ENCODE measurements around the gene FIGNL2. TPM values are rescaled to one million over a fixed set of nuclear protein-coding genes. Genes with fewer than 3 reads are reported as not detected.
"Not testable (repeated sequence)": the region's sequence is repeated elsewhere in the genome, so short reads cannot be mapped to it uniquely, and the experiment has no call there.

Gene FIGNL2
- polyA plus RNA-seq, 1 experiment = 0.26 TPM

GRCh38 chr12:51811203-51812202, 37.0 kb downstream of the FIGNL2 start:
- no peak for DNase-seq (ENCODE audit: low read depth, low spot score)
- POLR2A ChIA-PET = no interaction called here
- H3K27me3 ChIP-seq (ENCODE audit: control insufficient read depth, insufficient read depth, low read length) = no peaks in the 10 kb centered on the region
- H3K9me3 ChIP-seq (ENCODE audit: control insufficient read depth, insufficient read depth, low read length) = no peaks in the 10 kb centered on the region; the same call in 1 of the 2 replicates
- no peak overlapping the region for H3K4me3 ChIP-seq (ENCODE audit: low read depth, low read length)
- CTCF ChIA-PET = interaction anchor here (0.7 to 1.3 kb wide), 2 partner anchors 206 to 390 kb away, joined by 3 read pairs; no protein-coding TSS in a partner anchor
- H3K27ac ChIP-seq (ENCODE audit: low read depth, low read length) = no peak overlapping the region
- TF ChIP-seq CTCF (IDR thresholded peaks at IDR 0.05; ENCODE audit: low read depth, low read length) = no peak

DNA sequence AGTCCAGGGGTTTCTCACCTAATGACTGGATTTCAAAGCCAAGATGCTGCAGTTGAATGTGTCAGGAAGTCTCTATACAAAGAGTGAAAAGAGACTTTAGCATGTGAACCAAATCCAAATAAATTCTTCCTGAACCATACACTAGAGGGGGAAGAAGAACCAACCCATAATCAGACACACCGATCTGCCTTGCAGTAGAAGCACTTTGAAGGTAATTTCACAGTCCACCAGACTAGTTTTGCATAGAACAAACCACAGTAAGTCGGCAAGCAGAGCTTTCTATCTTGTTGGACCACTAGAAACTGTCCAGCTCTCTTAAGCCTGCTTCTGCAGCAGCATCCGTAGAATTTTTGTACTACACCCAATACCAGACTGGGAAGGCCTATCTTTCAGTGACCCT, 39.3 kb downstream of the FIGNL2 start:
- no peak for TF ChIP-seq CTCF (IDR thresholded peaks at IDR 0.05; ENCODE audit: low read depth, low read length)
- ChIA-PET CTCF (no interaction called here), POLR2A (no interaction called here)
- Histone ChIP-seq H3K9me3 (ENCODE audit: control insufficient read depth, insufficient read depth, low read length) (no peaks in the 10 kb centered on the region; the same call in 1 of the 2 replicates), H3K27ac (ENCODE audit: low read depth, low read length) (no peak overlapping the region), H3K27me3 (ENCODE audit: control insufficient read depth, insufficient read depth, low read length) (no peaks in the 10 kb centered on the region), H3K4me3 (ENCODE audit: low read depth, low read length) (no peak overlapping the region)
- DNase-seq (ENCODE audit: low read depth, low spot score) = no peak

DNA sequence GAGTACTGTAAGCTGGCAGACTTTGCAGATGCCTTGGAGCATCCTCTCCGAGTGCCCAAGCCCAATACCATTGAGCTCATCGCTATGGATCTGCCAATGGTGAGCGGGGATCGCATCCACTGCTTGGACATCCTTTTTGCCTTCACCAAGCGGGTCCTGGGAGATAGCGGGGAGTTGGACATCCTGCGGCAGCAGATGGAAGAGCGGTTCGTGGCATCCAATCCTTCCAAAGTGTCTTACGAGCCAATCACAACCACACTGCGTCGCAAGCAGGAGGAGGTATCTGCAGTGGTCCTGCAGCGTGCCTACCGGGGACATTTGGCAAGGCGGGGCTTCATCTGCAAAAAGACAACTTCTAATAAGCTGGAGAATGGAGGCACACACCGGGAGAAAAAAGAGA, 41.6 kb downstream of the FIGNL2 start:
- CTCF ChIA-PET = no interaction called here
- H3K4me3 ChIP-seq (ENCODE audit: low read depth, low read length) = no peak overlapping the region

DNA sequence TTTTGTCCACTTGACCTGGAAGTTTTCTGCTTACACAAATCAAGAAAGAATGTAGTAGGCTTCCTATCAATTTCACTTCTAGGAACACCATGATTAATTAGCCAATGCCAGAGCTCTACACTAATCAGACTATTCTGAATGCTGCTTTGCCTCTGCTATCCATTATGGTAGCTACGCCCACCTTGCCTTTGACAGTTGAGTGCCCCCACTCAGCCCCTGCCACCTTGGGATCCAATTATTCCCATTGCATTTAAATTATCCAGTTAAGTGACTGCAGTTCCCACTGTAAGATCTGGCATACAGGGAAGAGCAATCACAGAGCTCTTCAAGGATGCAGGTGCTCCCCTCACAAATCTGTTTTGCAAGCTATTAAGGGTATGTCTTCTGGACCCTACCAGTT, 47.5 kb downstream of the FIGNL2 start:
- DNase-seq (ENCODE audit: low read depth, low spot score) = no peak
- H3K27me3 ChIP-seq (ENCODE audit: control insufficient read depth, insufficient read depth, low read length) = no peaks in the 10 kb centered on the region
- no peak overlapping the region for H3K4me3 ChIP-seq (ENCODE audit: low read depth, low read length)
- CTCF ChIA-PET = no interaction called here
- POLR2A ChIA-PET = interaction anchor here (0.6 kb wide), 1 partner anchor 8 kb away, joined by 12 read pairs; no protein-coding TSS in a partner anchor
- H3K9me3 ChIP-seq (ENCODE audit: control insufficient read depth, insufficient read depth, low read length) = no peaks in the 10 kb centered on the region
- H3K27ac ChIP-seq (ENCODE audit: low read depth, low read length) = no peak overlapping the region
- TF ChIP-seq CTCF (IDR thresholded peaks at IDR 0.05; ENCODE audit: low read depth, low read length) = no peak

More for the DNA sequence above, 41.6 kb downstream of the FIGNL2 start:
- POLR2A ChIA-PET = no interaction called here
- no peaks in the 10 kb centered on the region for H3K27me3 ChIP-seq (ENCODE audit: control insufficient read depth, insufficient read depth, low read length)
- no peak for TF ChIP-seq CTCF (IDR thresholded peaks at IDR 0.05; ENCODE audit: low read depth, low read length)
- no peak for DNase-seq (ENCODE audit: low read depth, low spot score)
- H3K27ac ChIP-seq (ENCODE audit: low read depth, low read length) = no peak overlapping the region
- no peaks in the 10 kb centered on the region for H3K9me3 ChIP-seq (ENCODE audit: control insufficient read depth, insufficient read depth, low read length)

GRCh38 chr12:51798501-51798900, 50.0 kb downstream of the FIGNL2 start:
- no peak overlapping the region for H3K4me3 ChIP-seq (ENCODE audit: low read depth, low read length)
- DNase-seq (ENCODE audit: low read depth, low spot score) = no peak
- TF ChIP-seq CTCF (IDR thresholded peaks at IDR 0.05; ENCODE audit: low read depth, low read length) = no peak

DNA sequence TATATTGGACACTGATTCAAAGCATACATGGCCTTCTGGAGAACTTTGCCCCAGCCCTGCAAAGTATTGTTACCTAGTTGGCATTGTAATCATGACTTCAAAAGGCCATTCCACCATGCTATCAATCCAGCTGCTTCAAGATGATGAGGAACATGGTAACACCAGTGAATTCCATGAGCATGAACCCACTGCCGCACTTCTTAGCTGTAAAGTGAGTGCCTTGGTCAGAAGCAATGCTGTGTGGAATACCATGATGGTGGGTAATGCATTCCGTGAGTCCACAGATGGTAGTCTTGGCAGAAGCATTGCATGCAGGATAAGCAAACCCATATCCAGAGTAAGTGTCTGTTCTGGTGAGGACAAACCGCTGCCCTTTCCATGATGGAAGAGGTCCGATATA, 50.5 kb downstream of the FIGNL2 start:
- CTCF ChIA-PET, POLR2A ChIA-PET: not testable (repeated sequence)

More at GRCh38 chr12:51798501-51798900, 50.0 kb downstream of the FIGNL2 start:
- Histone ChIP-seq H3K9me3 (ENCODE audit: control insufficient read depth, insufficient read depth, low read length) (no peaks in the 10 kb centered on the region), H3K27me3 (ENCODE audit: control insufficient read depth, insufficient read depth, low read length) (no peaks in the 10 kb centered on the region), H3K27ac (ENCODE audit: low read depth, low read length) (no peak overlapping the region)
- POLR2A ChIA-PET = no interaction called here
- CTCF ChIA-PET = no interaction called here

More for the DNA sequence above, 50.5 kb downstream of the FIGNL2 start:
- H3K4me3 ChIP-seq (ENCODE audit: low read depth, low read length); H3K27ac ChIP-seq (ENCODE audit: low read depth, low read length); DNase-seq (ENCODE audit: low read depth, low spot score); H3K9me3 ChIP-seq (ENCODE audit: control insufficient read depth, insufficient read depth, low read length); H3K27me3 ChIP-seq (ENCODE audit: control insufficient read depth, insufficient read depth, low read length): not testable (repeated sequence)

All from AG04450 (cell line).